Measurements from ENCODE around the gene HIC1.

DNA sequence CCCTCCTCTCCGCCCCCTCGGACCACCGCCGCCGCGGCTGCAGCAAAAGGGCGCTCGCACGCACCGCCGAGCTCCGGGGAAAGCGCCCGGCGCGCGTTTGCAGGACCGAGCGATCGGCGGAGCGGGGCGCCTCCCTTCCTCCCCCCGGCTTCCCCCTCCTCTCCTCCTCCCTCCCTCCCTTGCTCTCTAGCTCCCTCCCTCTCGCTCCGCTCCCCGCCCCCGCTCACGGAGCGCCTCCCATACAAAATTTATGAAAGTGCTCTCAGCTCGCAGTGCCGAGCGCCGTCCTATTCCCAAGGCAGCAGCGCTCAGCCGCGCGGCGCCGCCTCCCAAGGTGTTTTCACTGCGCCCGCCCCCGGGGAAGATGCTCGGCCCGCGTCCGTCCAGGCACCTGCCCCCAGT, 29.7 kb upstream of the HIC1 start, which contains the start of gene RTN4RL1:
- TF ChIP-seq, protein P1, sequence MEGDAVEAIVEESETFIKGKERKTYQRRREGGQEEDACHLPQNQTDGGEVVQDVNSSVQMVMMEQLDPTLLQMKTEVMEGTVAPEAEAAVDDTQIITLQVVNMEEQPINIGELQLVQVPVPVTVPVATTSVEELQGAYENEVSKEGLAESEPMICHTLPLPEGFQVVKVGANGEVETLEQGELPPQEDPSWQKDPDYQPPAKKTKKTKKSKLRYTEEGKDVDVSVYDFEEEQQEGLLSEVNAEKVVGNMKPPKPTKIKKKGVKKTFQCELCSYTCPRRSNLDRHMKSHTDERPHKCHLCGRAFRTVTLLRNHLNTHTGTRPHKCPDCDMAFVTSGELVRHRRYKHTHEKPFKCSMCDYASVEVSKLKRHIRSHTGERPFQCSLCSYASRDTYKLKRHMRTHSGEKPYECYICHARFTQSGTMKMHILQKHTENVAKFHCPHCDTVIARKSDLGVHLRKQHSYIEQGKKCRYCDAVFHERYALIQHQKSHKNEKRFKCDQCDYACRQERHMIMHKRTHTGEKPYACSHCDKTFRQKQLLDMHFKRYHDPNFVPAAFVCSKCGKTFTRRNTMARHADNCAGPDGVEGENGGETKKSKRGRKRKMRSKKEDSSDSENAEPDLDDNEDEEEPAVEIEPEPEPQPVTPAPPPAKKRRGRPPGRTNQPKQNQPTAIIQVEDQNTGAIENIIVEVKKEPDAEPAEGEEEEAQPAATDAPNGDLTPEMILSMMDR (IDR thresholded peaks at IDR 0.05), result no peak
- TF ChIP-seq POLR2A (IDR thresholded peaks at IDR 0.05) (no peak), EP300 (IDR thresholded peaks at IDR 0.05) (no peak), POLR2AphosphoS5 (IDR thresholded peaks at IDR 0.05) (peak in 1 of 4 donors; percentile 27)

Data from sigmoid colon (tissue), 4 donors.